Smooth muscle cell (in vitro differentiated cells): ENCODE data around the gene RHEBL1. TPM values are rescaled to one million over a fixed set of nuclear protein-coding genes. Genes with fewer than 3 reads are reported as not detected.
A peak's percentile ranks its signal among the peaks of the same experiment; 100 is the strongest.

Experiments
- DNase-seq: peaks from one replicate; lab custom pipeline; 2025; ENCODE audit not compliant: unreplicated experiment; lab: John Stamatoyannopoulos, UW
- H2AFZ ChIP-seq: fragments of 200-600 bp; sonication (generic); 2 replicates; pipeline ENCODE4 v1.6.0; 2016; ENCODE audit warnings: antibody characterized with exemption, low read depth, mild to moderate bottlenecking
- H3F3A ChIP-seq: fragments of 200-600 bp; sonication (generic); 2 replicates; pipeline ENCODE4 v1.6.0; 2017; ENCODE audit warnings: antibody characterized with exemption, low read depth
- H3K27ac ChIP-seq: fragments of 200-600 bp; sonication (generic); 2 replicates; pipeline ENCODE4 v1.5.1; 2016; ENCODE audit warnings: low read depth, mild to moderate bottlenecking
- H3K27me3 ChIP-seq: fragments of 200-600 bp; sonication (generic); 2 replicates; pipeline ENCODE4 v1.6.1; 2016; ENCODE audit warnings: low read depth, mild to moderate bottlenecking
- H3K36me3 ChIP-seq: fragments of 200-600 bp; sonication (generic); 2 replicates; pipeline ENCODE4 v1.5.1; 2016; ENCODE audit warnings: low read depth
- H3K4me1 ChIP-seq: fragments of 200-600 bp; sonication (generic); 2 replicates; pipeline ENCODE4 v1.5.1; 2016; ENCODE audit warnings: low read depth
- H3K4me2 ChIP-seq: fragments of 200-600 bp; sonication (generic); 2 replicates; pipeline ENCODE4 v1.6.0; 2016; ENCODE audit warnings: mild to moderate bottlenecking
- H3K4me3 ChIP-seq: fragments of 200-600 bp; sonication (generic); 2 replicates; pipeline ENCODE4 v1.5.1; 2016; ENCODE audit warnings: mild to moderate bottlenecking
- H3K79me2 ChIP-seq: fragments of 200-600 bp; sonication (generic); 2 replicates; pipeline ENCODE4 v1.6.0; 2016; ENCODE audit warnings: low read depth, mild to moderate bottlenecking
- H3K9ac ChIP-seq: fragments of 200-600 bp; sonication (generic); 2 replicates; pipeline ENCODE4 v1.6.0; 2016; ENCODE audit warnings: low read depth
- H3K9me3 ChIP-seq: fragments of 200-600 bp; sonication (generic); replicated peaks from 2 replicates; pipeline ENCODE4 v1.5.1; 2016; ENCODE audit warnings: low read depth
- H4K20me1 ChIP-seq: fragments of 200-600 bp; sonication (generic); 2 replicates; pipeline ENCODE4 v1.6.0; 2016; ENCODE audit warnings: low read depth
- CTCF ChIP-seq: fragments of 200-600 bp; sonication (generic); IDR thresholded peaks from 2 replicates; pipeline ENCODE4 v1.5.1; 2017; ENCODE audit warnings: borderline replicate concordance, mild to moderate bottlenecking, antibody characterized with exemption; ENCODE audit not compliant: insufficient read depth, poor library complexity, severe bottlenecking
- WGBS: methylation state at CpG from one replicate; pipeline ENCODE4 v1.1.7; 2016; ENCODE audit warnings: low lambda C conversion rate; 5-methylcytosine and 5-hydroxymethylcytosine counted together
- polyA plus RNA-seq: library from polyadenylated mRNA; unstranded; fragments of >200 nt; fragmentation: Nextera tagmentation; extraction: Ambion mirVana; gene quantifications from 2 replicates; pipeline ENCODE4 v1.2.1, GENCODE V29; 2016
- total RNA-seq: library from RNA; depleted of rRNA; stranded (reverse); fragments of >200 nt; gene quantifications from 2 replicates; pipeline ENCODE4 v1.2.3, GENCODE V29; 2014

The RHEBL1 gene
- total and polyA plus RNA-seq, 2 experiments from 2014 or later, result 0.76 to 2.1 TPM

- peaks cover 5% of the 10 kb centered on the region for H4K20me1 ChIP-seq
- no peak for DNase-seq
- H3K9ac ChIP-seq, result peak overlapping the region; percentile 95
- H3F3A ChIP-seq, result peaks cover 8% of the 10 kb centered on the region
- H3K27me3 ChIP-seq, result no peaks in the 10 kb centered on the region
- peak overlapping the region; percentile 84 for H3K4me2 ChIP-seq
- H3K4me3 ChIP-seq, result peak overlapping the region; percentile 87
- no peak overlapping the region for H2AFZ ChIP-seq
- no peaks in the 10 kb centered on the region for H3K9me3 ChIP-seq
- TF ChIP-seq CTCF, result peak; percentile 28
- H3K36me3 ChIP-seq, result no peaks in the 10 kb centered on the region
- peaks cover 8% of the 10 kb centered on the region for H3K4me1 ChIP-seq
- 65% methylated on average over 10 of the region's 10 CpGs for WGBS
- H3K27ac ChIP-seq, result peak overlapping the region; percentile 97
- H3K79me2 ChIP-seq, result peaks cover 22% of the 10 kb centered on the region
These were observed 50.1 kb downstream of the RHEBL1 start for GRCh38 chr12:49019443-49020324.

DNA sequence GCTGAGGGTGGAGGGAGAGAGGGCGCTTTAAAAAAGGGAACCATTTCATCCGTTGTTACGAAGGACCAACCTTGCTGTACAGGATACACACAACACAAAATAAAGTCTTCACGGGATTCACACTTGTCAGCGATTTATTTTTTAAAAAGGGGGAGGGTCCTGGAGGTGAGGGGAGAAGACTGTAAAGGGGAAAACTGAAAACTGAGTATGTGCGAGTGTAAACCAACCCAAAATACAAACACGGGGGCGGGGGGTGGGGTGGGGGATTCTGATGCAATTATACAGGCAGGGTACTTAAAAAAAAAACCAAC is 50.7 kb downstream of the RHEBL1 start:
- no peaks in the 10 kb centered on the region for H3K9me3 ChIP-seq
- H3K4me2 ChIP-seq, result peak overlapping the region; percentile 84
- no peak for TF ChIP-seq CTCF
- 7% methylated on average over 8 of the region's 8 CpGs for WGBS
- peak overlapping the region; percentile 95 for H3K9ac ChIP-seq
- H4K20me1 ChIP-seq, result peaks cover 11% of the 10 kb centered on the region
- H3F3A ChIP-seq, result peaks cover 6% of the 10 kb centered on the region
- no peaks in the 10 kb centered on the region for H3K36me3 ChIP-seq
- DNase-seq, result no peak
- H3K79me2 ChIP-seq, result peaks cover 22% of the 10 kb centered on the region
- H3K4me1 ChIP-seq, result peaks cover 8% of the 10 kb centered on the region
- H3K27me3 ChIP-seq, result no peaks in the 10 kb centered on the region
- peak overlapping the region; percentile 97 for H3K27ac ChIP-seq
- H3K4me3 ChIP-seq, result peak overlapping the region; percentile 87
- H2AFZ ChIP-seq, result peak overlapping the region; percentile 6

- Histone ChIP-seq H3F3A (peaks cover 6% of the 10 kb centered on the region), H4K20me1 (peaks cover 11% of the 10 kb centered on the region), H3K79me2 (peaks cover 22% of the 10 kb centered on the region), H3K4me2 (peak within 1 kb of the TSS; percentile 84), H3K9me3 (no peaks in the 10 kb centered on the region), H3K27me3 (no peaks in the 10 kb centered on the region), H3K4me3 (peak within 1 kb of the TSS; percentile 87), H3K4me1 (peaks cover 8% of the 10 kb centered on the region), H2AFZ (peak within 1 kb of the TSS; percentile 6), H3K36me3 (no peaks in the 10 kb centered on the region), H3K27ac (peak within 1 kb of the TSS; percentile 97), H3K9ac (peak within 1 kb of the TSS; percentile 95)
- WGBS, result 2% methylated on average over 51 of the region's 59 CpGs
- peak; percentile 85 for DNase-seq
- TF ChIP-seq CTCF, result peak; percentile 44
These were observed 51.3 kb downstream of the RHEBL1 start, which contains the start of gene PRKAG1 for GRCh38 chr12:49018261-49019119. Gene PRKAG1, minus strand, starts transcription at chr12:49018776. Its CDS starts 36 bp downstream, at chr12:49018740.
